IMR-90 (cell line): ENCODE data around the gene NAA11. TPM values are rescaled to one million over a fixed set of nuclear protein-coding genes. Genes with fewer than 3 reads are reported as not detected.

ENCODE experiments used
- ATAC-seq: fragments of 200-7000 bp; cut with Tn5 transposase; 2 replicates; pipeline ENCODE4 v1.9.1; 2020; ENCODE audit warnings: low read depth, mild to moderate bottlenecking, moderate library complexity
- BruUV-seq: library from RNA; stranded (reverse); fragments of 400-500 nt; replicated peaks from 2 replicates; lab custom pipeline; 2021; lab: Mats Ljungman, UMichigan
- CTCF ChIA-PET: fragments of 300-600 bp; formaldehyde crosslinking; extraction: SDS; loops from one replicate; lab custom pipeline; 2021; ENCODE audit warnings: antibody characterized with exemption; lab: Yijun Ruan, JAX
- POLR2A ChIA-PET: fragments of 300-600 bp; sonication (Branson Sonifier 250); formaldehyde crosslinking; loops from one replicate; lab custom pipeline; 2022; ENCODE audit warnings: antibody characterized with exemption; ENCODE audit not compliant: unreplicated experiment; lab: Charles Lee
- DNase-seq: peaks from one replicate; pipeline ENCODE4 v3.0.0; 2013
- H2AFZ ChIP-seq: replicated peaks from 2 replicates; pipeline ENCODE3; 2013; ENCODE audit warnings: low read length, mild to moderate bottlenecking; ENCODE audit not compliant: poor library complexity
- H2AK5ac ChIP-seq: 2 replicates; pipeline ENCODE4 v1.6.1; 2013; ENCODE audit warnings: low read depth, low read length, inconsistent platforms
- H2AK9ac ChIP-seq: replicated peaks from 2 replicates; pipeline ENCODE3; 2013; ENCODE audit warnings: mild to moderate bottlenecking, low read depth, low read length, moderate library complexity; ENCODE audit not compliant: poor library complexity
- H2BK120ac ChIP-seq: 2 replicates; pipeline ENCODE4 v1.6.1; 2013; ENCODE audit warnings: low read depth, low read length, inconsistent platforms
- H2BK15ac ChIP-seq: 3 replicates; pipeline ENCODE4 v1.6.1; 2013; ENCODE audit warnings: low read depth, low read length, inconsistent platforms
- H2BK20ac ChIP-seq: 2 replicates; pipeline ENCODE4 v1.6.1; 2013; ENCODE audit warnings: low read depth, mild to moderate bottlenecking, inconsistent platforms, low read length, moderate library complexity
- H2BK5ac ChIP-seq: 2 replicates; pipeline ENCODE4 v1.6.1; 2013; ENCODE audit warnings: mild to moderate bottlenecking, low read depth, low read length, inconsistent platforms; ENCODE audit not compliant: poor library complexity, severe bottlenecking
- H3K14ac ChIP-seq: replicated peaks from 2 replicates; pipeline ENCODE4 v1.6.1; 2013; ENCODE audit warnings: low read depth, low read length, inconsistent platforms
- H3K18ac ChIP-seq: 2 replicates; pipeline ENCODE4 v1.6.1; 2013; ENCODE audit warnings: low read depth, low read length, control low read depth
- H3K23ac ChIP-seq: 2 replicates; pipeline ENCODE4 v1.6.1; 2013; ENCODE audit warnings: low read depth, low read length, inconsistent platforms
- H3K27ac ChIP-seq: 2 replicates; pipeline ENCODE4 v1.5.1; 2013; ENCODE audit warnings: mild to moderate bottlenecking, control low read depth, low read length; ENCODE audit not compliant: insufficient read depth
- H3K27me3 ChIP-seq: 2 replicates; pipeline ENCODE4 v1.6.1; 2013; ENCODE audit warnings: low read length; ENCODE audit not compliant: control insufficient read depth, insufficient read depth
- H3K36me3 ChIP-seq: 2 replicates; pipeline ENCODE4 v1.6.1; 2013; ENCODE audit warnings: low read length, mixed read lengths; ENCODE audit not compliant: control insufficient read depth, insufficient read depth
- H3K4ac ChIP-seq: 2 replicates; pipeline ENCODE4 v1.6.1; 2013; ENCODE audit warnings: low read depth, low read length, inconsistent platforms
- H3K4me1 ChIP-seq: 2 replicates; pipeline ENCODE4 v1.6.1; 2013; ENCODE audit warnings: low read length, mixed read lengths; ENCODE audit not compliant: control insufficient read depth, insufficient read depth
- H3K4me2 ChIP-seq: 2 replicates; pipeline ENCODE4 v1.6.1; 2013; ENCODE audit warnings: low read depth, mild to moderate bottlenecking, control low read depth, low read length, moderate library complexity
- H3K4me3 ChIP-seq: 2 replicates; pipeline ENCODE4 v1.5.1; 2013; ENCODE audit warnings: low read depth, mild to moderate bottlenecking, control low read depth, low read length, moderate library complexity; ENCODE audit not compliant: insufficient read depth
- H3K56ac ChIP-seq: 2 replicates; pipeline ENCODE4 v1.6.1; 2013; ENCODE audit warnings: low read length, inconsistent platforms; ENCODE audit not compliant: insufficient read depth; ENCODE audit errors: extremely low read depth
- H3K79me1 ChIP-seq, 2 experiments: 2 replicates each; pipeline ENCODE4 v1.6.1; 2013; ENCODE audit warnings: low read length in 2 of 2, inconsistent platforms in 1 of 2, low read depth in 1 of 2
- H3K9ac ChIP-seq: 2 replicates; pipeline ENCODE4 v1.6.1; 2013; ENCODE audit warnings: low read depth, low read length, control low read depth
- H3K9me1 ChIP-seq: 2 replicates; pipeline ENCODE4 v1.6.1; 2013; ENCODE audit warnings: low read length, inconsistent platforms; ENCODE audit not compliant: insufficient read depth
- H3K9me3 ChIP-seq: 2 replicates; pipeline ENCODE4 v1.6.1; 2013; ENCODE audit warnings: low read length; ENCODE audit not compliant: control insufficient read depth, insufficient read depth
- H4K20me1 ChIP-seq: 2 replicates; pipeline ENCODE4 v1.6.1; 2013; ENCODE audit warnings: low read length, inconsistent platforms; ENCODE audit not compliant: insufficient read depth
- H4K5ac ChIP-seq: 2 replicates; pipeline ENCODE4 v1.6.1; 2013; ENCODE audit warnings: mild to moderate bottlenecking, low read depth, low read length, control low read depth
- H4K8ac ChIP-seq, 2 experiments: 2 replicates each; pipeline ENCODE4 v1.6.1; 2013; ENCODE audit warnings: low read depth in 2 of 2, low read length in 2 of 2, control low read depth in 1 of 2, inconsistent platforms in 1 of 2
- H4K91ac ChIP-seq: 2 replicates; pipeline ENCODE4 v1.6.1; 2013; ENCODE audit warnings: low read depth, low read length, inconsistent platforms; ENCODE audit not compliant: insufficient read depth
- BHLHE40 ChIP-seq: fragments of 150-350 bp; IDR thresholded peaks from 2 replicates; pipeline ENCODE4 v1.6.1; 2016; ENCODE audit warnings: mild to moderate bottlenecking, low read depth, low read length
- CEBPB ChIP-seq: IDR thresholded peaks from 2 replicates; pipeline ENCODE4 v1.6.1; 2012; ENCODE audit warnings: low read depth, low read length, improper control_type of control experiment
- CHD1 ChIP-seq: IDR thresholded peaks from 2 replicates; pipeline ENCODE4 v1.6.1; 2012; ENCODE audit warnings: low read depth, low read length, improper control_type of control experiment
- FOS ChIP-seq: fragments of 150-350 bp; IDR thresholded peaks from 2 replicates; pipeline ENCODE4 v1.6.1; 2016; ENCODE audit warnings: low read depth, low read length
- MAFK ChIP-seq: IDR thresholded peaks from 2 replicates; pipeline ENCODE4 v1.6.1; 2012; ENCODE audit warnings: low read depth, low read length, improper control_type of control experiment
- MXI1 ChIP-seq: IDR thresholded peaks from 2 replicates; pipeline ENCODE4 v1.6.1; 2012; ENCODE audit warnings: low read depth, mild to moderate bottlenecking, low read length, moderate library complexity, borderline replicate concordance
- RAD21 ChIP-seq: IDR thresholded peaks from 2 replicates; pipeline ENCODE4 v1.6.1; 2012; ENCODE audit warnings: low read length, improper control_type of control experiment
- RCOR1 ChIP-seq: IDR thresholded peaks from 2 replicates; pipeline ENCODE4 v1.6.1; 2012; ENCODE audit warnings: mild to moderate bottlenecking, low read length, improper control_type of control experiment; ENCODE audit not compliant: insufficient replicate concordance
- RFX5 ChIP-seq: IDR thresholded peaks from 2 replicates; pipeline ENCODE4 v1.8.0; 2012; ENCODE audit warnings: low read depth, mild to moderate bottlenecking, low read length, moderate library complexity
- SMC3 ChIP-seq: fragments of 150-350 bp; IDR thresholded peaks from 2 replicates; pipeline ENCODE4 v1.6.1; 2016; ENCODE audit warnings: low read depth, mild to moderate bottlenecking, antibody characterized with exemption, low read length, moderate library complexity
- dilution Hi-C: fragments of 300-500 bp; cut with HindIII; formaldehyde crosslinking; loops from one replicate; pipeline ENCODE4 v1.14.3; 2018; ENCODE audit warnings: low sequenced_read_pairs; ENCODE audit not compliant: unreplicated experiment
- in situ Hi-C: fragments of 300-500 bp; cut with MboI; formaldehyde crosslinking; loops from 3 replicates; pipeline ENCODE4 v1.14.3; 2019; ENCODE audit warnings: low sequenced_read_pairs, inconsistent platforms, mixed read lengths
- intact Hi-C: fragments of 100-400 bp; cut with micrococcal nuclease; formaldehyde crosslinking; loops from 2 replicates; pipeline ENCODE4 v1.10.0; 2022
- polyA plus RNA-seq, 3 experiments: library from polyadenylated mRNA; depleted of rRNA; stranded (reverse); fragments of >200 nt; gene quantifications; 2 replicates each; pipeline ENCODE4 v1.2.3, GENCODE V29; 2012; ENCODE audit warnings: low replicate concordance in 1 of 3
- total RNA-seq: library from RNA; depleted of rRNA; stranded (reverse); fragments of >200 nt; gene quantifications from 2 replicates; pipeline ENCODE4 v1.2.3, GENCODE V29; 2012
- TF ChIP-seq, protein P1 (sequence below): conservative IDR thresholded peaks from 2 replicates; pipeline ENCODE4 v1.5.1; 2012; ENCODE audit warnings: mild to moderate bottlenecking, low read depth, low read length, improper control_type of control experiment
- TF ChIP-seq, protein P2 (sequence below): fragments of 150-350 bp; IDR thresholded peaks from 2 replicates; pipeline ENCODE4 v1.6.1; 2017; ENCODE audit warnings: mild to moderate bottlenecking, antibody characterized with exemption, low read length, low read depth

The NAA11 gene
- total and polyA plus RNA-seq, 2 of the 4 experiments (the other 2 are of a cell fraction), result not detected

DNA sequence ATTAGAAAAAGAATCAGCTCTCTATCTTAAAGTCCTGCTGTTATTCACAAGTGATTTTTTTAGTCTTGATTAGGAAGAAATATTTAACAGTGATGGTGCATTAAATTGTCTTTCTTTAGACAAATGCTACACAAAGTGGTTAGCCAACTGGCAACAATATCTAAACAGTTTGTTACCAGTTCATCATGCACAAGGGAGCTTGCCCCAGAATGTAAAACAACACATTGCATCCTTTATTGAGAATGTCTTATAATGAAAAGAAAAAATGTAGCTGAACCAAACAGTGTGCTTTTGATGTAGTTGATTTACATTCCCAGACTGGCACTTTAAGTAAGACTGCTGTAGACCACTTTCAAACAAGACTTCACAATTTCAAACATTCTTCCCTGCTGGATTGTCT, 34.1 kb upstream of the NAA11 start:
- dilution Hi-C loops, result no loop called here
- H3K9ac ChIP-seq, result no peak overlapping the region
- ATAC-seq (no peak), DNase-seq (no peak)
- H3K14ac ChIP-seq, result no peak overlapping the region
- no peak overlapping the region for H2BK15ac ChIP-seq
- H3K9me1 ChIP-seq, result no peaks in the 10 kb centered on the region
- H3K27me3 ChIP-seq, result no peaks in the 10 kb centered on the region
- H3K23ac ChIP-seq, result no peak overlapping the region
- ChIA-PET POLR2A (no interaction called here), CTCF (no interaction called here)
- no peak overlapping the region for H3K18ac ChIP-seq
- no peak overlapping the region for H2AK5ac ChIP-seq
- in situ Hi-C loops, result no loop called here
- no peak overlapping the region for H2AK9ac ChIP-seq
- TF ChIP-seq, protein P1, sequence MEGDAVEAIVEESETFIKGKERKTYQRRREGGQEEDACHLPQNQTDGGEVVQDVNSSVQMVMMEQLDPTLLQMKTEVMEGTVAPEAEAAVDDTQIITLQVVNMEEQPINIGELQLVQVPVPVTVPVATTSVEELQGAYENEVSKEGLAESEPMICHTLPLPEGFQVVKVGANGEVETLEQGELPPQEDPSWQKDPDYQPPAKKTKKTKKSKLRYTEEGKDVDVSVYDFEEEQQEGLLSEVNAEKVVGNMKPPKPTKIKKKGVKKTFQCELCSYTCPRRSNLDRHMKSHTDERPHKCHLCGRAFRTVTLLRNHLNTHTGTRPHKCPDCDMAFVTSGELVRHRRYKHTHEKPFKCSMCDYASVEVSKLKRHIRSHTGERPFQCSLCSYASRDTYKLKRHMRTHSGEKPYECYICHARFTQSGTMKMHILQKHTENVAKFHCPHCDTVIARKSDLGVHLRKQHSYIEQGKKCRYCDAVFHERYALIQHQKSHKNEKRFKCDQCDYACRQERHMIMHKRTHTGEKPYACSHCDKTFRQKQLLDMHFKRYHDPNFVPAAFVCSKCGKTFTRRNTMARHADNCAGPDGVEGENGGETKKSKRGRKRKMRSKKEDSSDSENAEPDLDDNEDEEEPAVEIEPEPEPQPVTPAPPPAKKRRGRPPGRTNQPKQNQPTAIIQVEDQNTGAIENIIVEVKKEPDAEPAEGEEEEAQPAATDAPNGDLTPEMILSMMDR, result no peak
- TF ChIP-seq CEBPB, result no peak
- TF ChIP-seq, protein P2, sequence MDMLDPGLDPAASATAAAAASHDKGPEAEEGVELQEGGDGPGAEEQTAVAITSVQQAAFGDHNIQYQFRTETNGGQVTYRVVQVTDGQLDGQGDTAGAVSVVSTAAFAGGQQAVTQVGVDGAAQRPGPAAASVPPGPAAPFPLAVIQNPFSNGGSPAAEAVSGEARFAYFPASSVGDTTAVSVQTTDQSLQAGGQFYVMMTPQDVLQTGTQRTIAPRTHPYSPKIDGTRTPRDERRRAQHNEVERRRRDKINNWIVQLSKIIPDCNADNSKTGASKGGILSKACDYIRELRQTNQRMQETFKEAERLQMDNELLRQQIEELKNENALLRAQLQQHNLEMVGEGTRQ, result no peak
- TF ChIP-seq RCOR1, result no peak
- TF ChIP-seq BHLHE40, result no peak
- TF ChIP-seq MAFK, result no peak
- TF ChIP-seq MXI1, result no peak
- TF ChIP-seq RFX5, result no peak
- TF ChIP-seq SMC3, result no peak
- TF ChIP-seq CHD1, result no peak
- no peak for TF ChIP-seq FOS
- no peak for TF ChIP-seq RAD21
- no peak overlapping the region for H4K5ac ChIP-seq
- no peak overlapping the region for H3K56ac ChIP-seq
- H3K36me3 ChIP-seq, result no peaks in the 10 kb centered on the region
- intact Hi-C loops, result no loop called here
- no peaks in the 10 kb centered on the region for H4K20me1 ChIP-seq
- no peak overlapping the region for H2BK120ac ChIP-seq
- H2BK5ac ChIP-seq, result no peak overlapping the region
- no peak overlapping the region for H3K4me2 ChIP-seq
- no peak overlapping the region for H2BK20ac ChIP-seq
- no peak overlapping the region for H4K8ac ChIP-seq
- no peaks in the 10 kb centered on the region for H3K79me1 ChIP-seq
- H2AFZ ChIP-seq, result no peak overlapping the region
- BruUV-seq, result no TSS peak
- H3K9me3 ChIP-seq, result no peaks in the 10 kb centered on the region
- no peak overlapping the region for H3K27ac ChIP-seq
- H3K4me1 ChIP-seq, result no peaks in the 10 kb centered on the region
- no peak overlapping the region for H4K91ac ChIP-seq
- H3K4ac ChIP-seq, result no peak overlapping the region
- no peak overlapping the region for H3K4me3 ChIP-seq
